Subcutaneous abdominal adipose tissue (tissue), 5 donors: ENCODE data around the gene IFITM1.

Source experiments
- H3K27ac ChIP-seq: one replicate; pipeline ENCODE4 v1.7.0; 2013; ENCODE audit warnings: low read depth, mild to moderate bottlenecking, inconsistent platforms, low read length, moderate library complexity
- H3K27me3 ChIP-seq, 5 donors: one replicate each; pipeline ENCODE4 v1.7.0; 2013; ENCODE audit warnings: low read length in 5 of 5, inconsistent platforms in 1 of 5; ENCODE audit not compliant: control insufficient read depth in 5 of 5, insufficient read depth in 4 of 5
- H3K36me3 ChIP-seq, 5 donors: one replicate each; pipeline ENCODE4 v1.7.0; 2013; ENCODE audit warnings: low read length in 5 of 5; ENCODE audit not compliant: control insufficient read depth in 5 of 5, insufficient read depth in 5 of 5
- H3K4me1 ChIP-seq, 5 donors: one replicate each; pipeline ENCODE4 v1.7.0; 2013; ENCODE audit warnings: low read length in 5 of 5, mild to moderate bottlenecking in 3 of 5, moderate library complexity in 1 of 5; ENCODE audit not compliant: control insufficient read depth in 5 of 5, insufficient read depth in 5 of 5
- H3K4me3 ChIP-seq, 5 donors: one replicate each; pipeline ENCODE4 v1.7.0; 2013; ENCODE audit warnings: low read length in 5 of 5, low read depth in 1 of 5
- H3K9ac ChIP-seq, 5 donors: one replicate each; pipeline ENCODE4 v1.7.0; 2013; ENCODE audit warnings: low read length in 5 of 5, mild to moderate bottlenecking in 4 of 5, moderate library complexity in 3 of 5
- H3K9me3 ChIP-seq, 5 donors: one replicate each; pipeline ENCODE4 v1.7.0; 2013; ENCODE audit warnings: low read length in 5 of 5; ENCODE audit not compliant: control insufficient read depth in 5 of 5
- donor health status: healthy.
- donor health status: healthy.
- donor health status: healthy.
- donor health status: healthy.
- donor health status: healthy.

IFITM1 gene

DNA sequence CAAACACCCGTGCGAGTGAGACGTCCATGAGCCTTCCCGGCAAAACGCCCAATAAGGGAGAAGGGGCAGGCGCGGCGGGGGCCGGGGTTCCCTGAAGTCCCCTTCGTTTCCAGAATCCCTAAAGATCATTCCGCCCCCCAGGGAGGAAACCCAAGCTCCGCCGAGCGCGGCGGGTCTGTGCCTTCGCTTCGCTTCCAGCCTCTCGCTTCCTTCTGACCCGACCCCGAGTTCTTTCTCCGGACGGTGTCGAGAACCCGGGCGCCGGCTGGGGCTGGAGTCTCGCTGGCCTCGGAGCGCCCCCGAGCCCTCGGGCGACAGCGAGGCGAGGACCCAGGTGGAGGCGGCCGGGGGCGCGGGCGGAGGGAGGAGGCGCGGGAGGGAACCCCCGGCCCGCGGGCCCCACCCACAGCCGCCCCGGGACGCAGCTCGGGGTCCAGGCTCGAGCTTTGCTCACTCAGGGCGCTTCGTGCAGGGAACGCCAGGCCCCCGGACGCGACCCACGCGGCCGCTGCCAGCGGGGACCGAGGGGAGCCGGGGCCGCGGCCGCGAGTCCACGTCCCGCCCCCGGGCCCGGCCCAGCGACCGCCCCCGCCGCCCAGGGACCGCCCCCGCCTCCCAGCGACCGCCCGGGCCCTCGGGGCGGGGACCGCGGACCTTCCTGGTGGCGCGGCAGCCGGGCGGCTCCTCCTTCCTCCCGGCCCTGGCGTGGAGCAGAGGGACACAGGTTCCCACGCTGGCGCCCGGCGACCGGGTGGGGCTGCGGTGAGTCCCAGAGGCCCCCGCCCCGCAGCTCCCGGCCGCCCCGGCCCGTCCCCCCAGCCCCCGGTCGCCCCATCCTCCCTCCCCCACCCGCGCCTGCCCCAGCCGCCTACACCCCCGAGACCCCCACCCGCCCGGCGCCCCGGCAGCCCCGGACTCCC, 25.1 kb upstream of the IFITM1 start, which contains the start of gene PGGHG:
PGGHG (plus strand) TSS at position 649 of the 920 bp plus-strand sequence. CDS start 691 bp downstream, outside the sequence.
- Histone ChIP-seq H3K4me3 (peak within 1 kb of the TSS in 4 of 5 donors; percentile 66 to 74 (median 68)), H3K9me3 (no peaks in the 10 kb centered on the region), H3K27me3 (peaks cover 0 to 32% (median 11%) of the 10 kb centered on the region in 5 donors), H3K36me3 (peaks cover 0 to 28% (median 4%) of the 10 kb centered on the region in 5 donors), H3K9ac (peak within 1 kb of the TSS in 4 of 5 donors; percentile 62 to 77 (median 72)), H3K4me1 (peaks cover 0 to 20% (median 16%) of the 10 kb centered on the region in 5 donors), H3K27ac (no peak within 1 kb of the TSS)

DNA sequence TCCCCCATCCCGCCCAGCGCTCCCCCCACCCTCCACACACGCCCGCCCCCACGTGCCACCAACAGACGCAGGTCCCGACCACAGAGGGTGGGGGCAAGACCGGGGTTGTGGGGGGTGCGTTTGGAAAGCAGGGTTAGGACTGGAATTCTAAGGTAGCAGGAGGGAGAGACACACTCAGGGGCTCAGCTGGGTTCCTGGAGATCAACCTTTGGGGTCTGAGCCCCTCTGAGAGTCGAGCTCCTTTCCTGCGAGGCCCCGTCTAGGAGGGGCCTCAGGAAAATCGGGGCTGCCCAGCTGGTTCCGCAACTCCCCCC, 24.5 kb upstream of the IFITM1 start:
- Histone ChIP-seq H3K27me3 (peaks cover 0 to 26% (median 8%) of the 10 kb centered on the region in 5 donors), H3K9me3 (no peaks in the 10 kb centered on the region), H3K4me3 (peak overlapping the region in 3 of 5 donors; percentile 47 to 49 (median 49)), H3K9ac (peak overlapping the region in 2 of 5 donors; percentile 21 to 43), H3K27ac (no peak overlapping the region), H3K36me3 (peaks cover 0 to 34% (median 10%) of the 10 kb centered on the region in 5 donors), H3K4me1 (peaks cover 0 to 20% (median 16%) of the 10 kb centered on the region in 5 donors)

DNA sequence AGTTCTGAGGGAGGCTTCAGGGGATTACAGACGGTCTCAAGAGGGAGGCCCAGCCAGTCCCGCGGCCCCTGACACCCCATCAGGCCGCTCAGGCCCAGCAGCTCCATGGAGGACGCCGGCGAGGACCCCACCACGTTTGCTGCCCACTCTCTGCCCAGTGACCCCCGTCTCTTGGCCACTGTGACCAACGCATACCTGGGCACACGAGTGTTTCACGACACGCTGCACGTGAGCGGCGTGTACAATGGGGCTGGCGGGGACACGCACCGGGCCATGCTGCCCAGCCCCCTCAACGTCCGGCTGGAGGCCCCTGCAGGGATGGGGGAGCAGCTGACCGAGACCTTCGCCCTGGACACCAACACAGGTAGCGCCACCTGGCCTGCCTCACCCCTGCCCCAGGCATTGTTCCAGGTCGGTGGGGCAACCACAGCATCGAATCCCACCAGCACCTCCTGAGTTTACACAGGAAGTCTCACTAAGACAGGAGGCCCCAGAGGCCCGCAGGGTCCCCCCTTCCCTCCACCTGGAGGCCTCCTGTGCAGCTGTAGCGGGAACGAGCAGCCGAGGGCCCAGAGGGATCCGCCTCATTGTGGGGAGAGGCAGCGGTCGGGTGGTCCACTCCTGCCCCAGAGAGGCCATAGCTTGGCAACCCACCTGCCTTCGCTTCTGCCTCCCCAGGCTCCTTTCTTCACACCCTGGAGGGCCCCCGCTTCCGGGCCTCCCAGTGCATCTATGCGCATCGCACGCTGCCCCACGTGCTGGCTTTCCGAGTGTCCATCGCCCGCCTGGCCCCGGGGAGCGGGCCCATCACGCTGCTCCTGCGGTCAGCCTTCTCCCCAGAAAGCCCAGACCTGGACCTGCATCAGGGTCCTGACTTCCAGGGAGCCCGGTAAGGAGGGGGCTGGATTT, 23.9 kb upstream of the IFITM1 start:
- Histone ChIP-seq H3K4me1 (peaks cover 0 to 20% (median 16%) of the 10 kb centered on the region in 5 donors), H3K4me3 (peak overlapping the region in 3 of 5 donors; percentile 47 to 49 (median 49)), H3K9ac (peak overlapping the region in 2 of 5 donors; percentile 21 to 43), H3K27me3 (peaks cover 0 to 22% (median 7%) of the 10 kb centered on the region in 5 donors), H3K27ac (no peak overlapping the region), H3K36me3 (peaks cover 0 to 40% (median 13%) of the 10 kb centered on the region in 5 donors), H3K9me3 (no peaks in the 10 kb centered on the region)

DNA sequence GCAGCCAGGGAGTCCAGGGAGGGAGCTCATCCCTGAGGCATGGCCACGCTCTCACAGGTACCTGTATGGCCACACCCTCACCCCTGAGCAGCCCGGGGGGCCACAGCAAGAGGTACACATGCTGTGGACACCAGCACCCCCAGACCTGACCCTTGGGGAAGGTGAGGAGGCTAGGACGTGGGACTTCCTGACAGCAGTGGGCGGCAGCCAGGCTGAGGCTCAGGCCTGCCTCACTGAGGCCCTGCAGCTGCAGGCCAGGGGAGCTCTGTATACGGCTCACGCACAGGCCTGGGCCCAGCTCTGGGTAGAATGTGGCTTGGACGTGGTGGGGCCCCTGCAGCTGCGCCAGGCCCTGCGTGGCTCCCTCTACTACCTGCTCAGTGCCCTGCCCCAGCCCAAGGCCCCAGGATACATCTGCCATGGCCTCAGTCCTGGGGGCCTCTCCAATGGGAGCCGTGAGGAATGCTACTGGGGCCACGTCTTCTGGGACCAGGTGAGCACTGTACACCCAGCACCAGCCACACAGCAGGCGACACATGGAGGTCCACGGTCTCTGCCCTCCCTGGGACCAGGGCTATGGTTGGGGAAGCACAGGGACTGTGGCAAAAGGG, 23.1 kb upstream of the IFITM1 start:
- H3K4me3 ChIP-seq, result no peak overlapping the region
- peaks cover under 1 to 17% (median 7%) of the 10 kb centered on the region in 5 donors for H3K27me3 ChIP-seq
- peaks cover 0 to 20% (median 16%) of the 10 kb centered on the region in 5 donors for H3K4me1 ChIP-seq
- H3K9me3 ChIP-seq, result no peaks in the 10 kb centered on the region
- no peak overlapping the region for H3K27ac ChIP-seq
- peaks cover 0 to 42% (median 13%) of the 10 kb centered on the region in 5 donors for H3K36me3 ChIP-seq
- no peak overlapping the region for H3K9ac ChIP-seq

DNA sequence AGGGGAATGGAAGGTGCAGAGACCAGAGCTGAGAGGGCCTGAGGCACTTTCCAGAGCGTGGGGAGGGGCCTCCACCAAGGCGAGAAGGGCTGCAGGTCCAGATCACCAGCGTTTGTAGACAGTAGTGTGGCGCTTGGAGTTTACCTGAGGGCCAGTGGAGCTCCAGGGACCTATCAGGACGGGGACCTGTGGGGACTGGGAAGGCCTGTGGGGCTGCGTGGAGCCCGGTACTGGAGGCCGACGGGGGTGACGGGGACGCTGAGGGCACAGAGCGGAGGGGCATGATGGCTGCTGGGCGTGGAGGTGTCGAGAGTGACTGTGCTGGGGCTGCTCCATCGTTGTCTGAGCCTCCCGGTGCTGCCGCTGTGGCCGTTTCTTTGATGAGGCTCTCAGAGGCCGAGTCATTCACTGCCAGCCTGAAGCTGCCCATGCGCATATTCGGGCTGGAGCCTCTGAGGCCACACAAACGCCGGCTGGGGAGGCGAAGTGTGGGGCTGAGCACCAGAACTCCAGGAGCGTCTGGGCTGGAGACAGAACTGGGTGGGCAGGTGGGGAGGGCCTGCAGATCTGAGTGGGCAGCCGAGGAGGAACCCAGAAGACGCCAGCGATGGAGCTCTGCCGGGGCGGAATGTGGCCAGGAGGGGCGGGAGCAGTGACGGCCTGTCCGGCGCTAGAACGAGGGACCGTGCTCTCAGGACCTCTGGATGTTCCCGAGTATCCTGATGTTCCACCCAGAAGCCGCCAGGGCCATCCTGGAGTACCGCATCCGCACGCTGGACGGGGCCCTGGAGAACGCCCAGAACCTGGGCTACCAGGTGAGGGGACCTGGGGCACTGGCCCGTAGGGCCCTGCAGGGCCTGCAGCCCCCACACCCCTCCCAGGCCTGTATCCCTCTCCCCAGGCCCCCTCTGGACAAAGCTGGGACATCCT, 22.3 kb upstream of the IFITM1 start:
- Histone ChIP-seq H3K27me3 (peaks cover 5 to 24% (median 14%) of the 10 kb centered on the region in 5 donors), H3K4me3 (no peak overlapping the region), H3K9ac (no peak overlapping the region), H3K27ac (no peak overlapping the region), H3K9me3 (no peaks in the 10 kb centered on the region), H3K36me3 (peaks cover 0 to 42% (median 13%) of the 10 kb centered on the region in 5 donors), H3K4me1 (peaks cover 0 to 20% (median 16%) of the 10 kb centered on the region in 5 donors)

DNA sequence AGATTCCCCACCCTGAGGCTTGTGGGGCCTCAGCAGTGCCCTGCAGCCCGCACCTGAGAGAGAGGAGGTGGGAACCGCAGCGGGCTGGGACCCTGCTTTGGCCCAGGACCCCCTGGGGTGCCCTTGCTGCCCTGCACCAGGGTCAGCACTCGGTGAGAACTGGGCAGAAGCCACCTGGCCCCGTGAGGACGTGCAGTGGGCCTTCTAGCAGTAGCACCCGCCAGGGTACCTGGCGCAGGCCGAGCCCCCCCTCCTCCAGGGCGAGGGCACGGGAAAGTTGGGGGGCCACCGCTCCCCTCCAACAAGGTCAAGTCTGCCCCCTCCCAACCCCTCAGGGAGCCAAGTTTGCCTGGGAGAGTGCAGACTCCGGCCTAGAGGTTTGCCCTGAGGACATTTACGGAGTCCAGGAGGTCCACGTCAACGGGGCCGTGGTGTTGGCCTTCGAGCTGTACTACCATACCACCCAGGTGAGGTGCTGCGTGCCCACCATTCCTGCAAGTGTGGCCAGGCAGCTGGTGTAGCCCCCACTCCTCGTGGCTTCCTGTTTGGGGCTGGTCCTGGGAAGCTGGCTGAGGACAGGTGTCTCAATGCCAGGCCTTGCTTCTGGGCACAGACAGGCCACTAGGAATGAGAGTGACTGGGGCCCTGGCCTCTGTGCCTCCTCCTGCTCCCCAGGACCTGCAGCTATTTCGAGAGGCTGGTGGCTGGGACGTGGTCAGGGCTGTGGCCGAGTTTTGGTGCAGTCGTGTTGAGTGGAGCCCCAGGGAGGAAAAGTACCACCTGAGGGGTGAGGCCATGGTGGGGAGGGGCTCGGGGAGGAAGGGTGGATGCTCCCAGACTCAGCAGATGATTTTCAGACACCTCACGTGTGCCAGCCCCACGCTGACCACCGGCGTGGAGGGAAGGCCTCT, 21.4 kb upstream of the IFITM1 start:
- peaks cover 0 to 28% (median 20%) of the 10 kb centered on the region in 5 donors for H3K4me1 ChIP-seq
- H3K36me3 ChIP-seq, result peaks cover 0 to 42% (median 13%) of the 10 kb centered on the region in 5 donors
- no peaks in the 10 kb centered on the region for H3K9me3 ChIP-seq
- H3K27ac ChIP-seq, result no peak overlapping the region
- H3K27me3 ChIP-seq, result peaks cover 5 to 24% (median 19%) of the 10 kb centered on the region in 5 donors
- H3K4me3 ChIP-seq, result no peak overlapping the region
- no peak overlapping the region for H3K9ac ChIP-seq

DNA sequence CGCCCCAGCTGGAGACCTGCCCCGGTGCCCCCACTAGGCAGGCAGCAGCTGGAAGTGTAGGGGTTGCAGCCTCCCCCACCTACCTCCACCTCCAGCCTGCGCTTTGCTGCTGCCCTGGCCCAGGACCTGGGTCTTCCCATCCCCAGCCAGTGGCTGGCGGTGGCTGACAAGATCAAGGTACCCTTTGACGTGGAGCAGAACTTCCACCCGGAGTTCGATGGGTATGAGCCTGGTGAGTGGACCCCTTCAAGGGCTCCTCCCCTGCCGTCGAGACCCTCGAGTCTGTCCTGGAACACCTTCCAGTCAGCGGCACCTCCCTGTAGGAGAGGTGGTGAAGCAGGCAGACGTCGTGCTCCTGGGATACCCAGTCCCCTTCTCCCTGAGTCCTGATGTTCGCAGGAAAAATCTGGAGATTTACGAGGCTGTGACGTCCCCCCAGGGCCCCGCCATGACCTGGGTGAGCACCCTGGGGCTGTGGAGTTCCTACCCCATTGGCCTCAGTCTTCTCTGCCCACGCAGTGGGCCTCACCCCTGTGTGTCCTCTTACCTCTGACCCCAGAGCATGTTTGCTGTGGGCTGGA, 20.5 kb upstream of the IFITM1 start:
- Histone ChIP-seq H3K36me3 (peaks cover 0 to 42% (median 13%) of the 10 kb centered on the region in 5 donors), H3K4me1 (peaks cover 2 to 29% (median 22%) of the 10 kb centered on the region in 5 donors), H3K27me3 (peaks cover 9 to 28% (median 20%) of the 10 kb centered on the region in 5 donors), H3K27ac (no peak overlapping the region), H3K9ac (no peak overlapping the region), H3K9me3 (no peaks in the 10 kb centered on the region), H3K4me3 (no peak overlapping the region)
